KBM-7 (cell line): ENCODE results near the gene NPM1.
"Not testable (repeated sequence)": the region's sequence is repeated elsewhere in the genome, so short reads cannot be mapped to it uniquely, and the experiment has no call there.

Experiments used
- DNase-seq: peaks from one replicate; pipeline ENCODE4 v3.0.0-alpha.2; 2015
- in situ Hi-C: fragments of 300-500 bp; cut with MboI; formaldehyde crosslinking; loops from 2 replicates; pipeline ENCODE4 v1.14.3; 2020; ENCODE audit warnings: low sequenced_read_pairs, low pct_unique_long_range_greater_than_20kb, mixed read lengths

NPM1 gene, protein sequence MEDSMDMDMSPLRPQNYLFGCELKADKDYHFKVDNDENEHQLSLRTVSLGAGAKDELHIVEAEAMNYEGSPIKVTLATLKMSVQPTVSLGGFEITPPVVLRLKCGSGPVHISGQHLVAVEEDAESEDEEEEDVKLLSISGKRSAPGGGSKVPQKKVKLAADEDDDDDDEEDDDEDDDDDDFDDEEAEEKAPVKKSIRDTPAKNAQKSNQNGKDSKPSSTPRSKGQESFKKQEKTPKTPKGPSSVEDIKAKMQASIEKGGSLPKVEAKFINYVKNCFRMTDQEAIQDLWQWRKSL

DNA sequence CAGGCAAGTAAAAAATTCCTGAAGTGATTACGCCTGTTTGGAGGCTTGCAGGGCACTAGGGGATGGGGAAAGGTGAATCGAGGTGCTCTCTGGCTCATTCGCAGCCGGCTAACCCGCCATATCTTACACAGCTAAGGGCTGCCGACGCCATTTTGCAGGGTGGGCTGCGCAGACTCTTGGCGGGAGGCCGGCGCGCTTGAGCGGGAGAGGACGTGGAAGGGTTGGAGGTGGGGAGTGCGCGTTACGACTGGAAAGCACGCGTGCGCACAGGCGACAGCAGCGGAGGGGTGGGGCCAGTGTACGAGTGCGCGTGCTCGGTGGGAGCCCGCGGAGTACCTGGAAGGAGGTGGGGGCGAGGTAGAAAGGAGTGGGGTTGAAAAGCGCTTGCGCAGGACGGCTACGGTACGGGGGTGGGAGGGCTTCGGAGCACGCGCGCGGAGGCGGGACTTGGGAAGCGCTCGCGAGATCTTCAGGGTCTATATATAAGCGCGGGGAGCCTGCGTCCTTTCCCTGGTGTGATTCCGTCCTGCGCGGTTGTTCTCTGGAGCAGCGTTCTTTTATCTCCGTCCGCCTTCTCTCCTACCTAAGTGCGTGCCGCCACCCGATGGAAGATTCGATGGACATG lies at the start of gene NPM1:
Gene NPM1, plus strand, starts transcription at position 505 of the 625 bp plus-strand sequence. Its CDS starts 100 bp downstream, at position 605.
- in situ Hi-C loops = no loop called here

DNA sequence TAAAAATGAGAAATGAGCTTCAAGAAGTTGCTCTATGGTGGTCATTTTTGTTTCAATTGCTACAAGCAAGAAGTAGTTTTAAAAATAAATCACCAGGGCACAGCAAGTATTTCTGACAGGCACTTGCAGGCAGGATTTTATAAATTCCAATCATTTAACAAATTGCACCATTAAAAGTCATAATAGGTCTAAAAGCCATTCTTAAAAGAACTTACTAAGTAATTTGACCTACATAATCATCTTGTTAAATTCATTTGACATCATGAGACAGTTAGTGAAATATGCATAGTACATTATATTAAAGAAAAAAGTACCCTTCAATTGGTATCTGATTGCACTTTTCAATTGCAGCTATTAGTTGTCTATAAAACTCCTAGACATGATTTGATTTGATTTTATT lies 47.6 kb upstream of the NPM1 start:
- in situ Hi-C loops = no loop called here
- DNase-seq = no peak

More for the DNA sequence above, at the start of gene NPM1:
- DNase-seq = peak; percentile 98

DNA sequence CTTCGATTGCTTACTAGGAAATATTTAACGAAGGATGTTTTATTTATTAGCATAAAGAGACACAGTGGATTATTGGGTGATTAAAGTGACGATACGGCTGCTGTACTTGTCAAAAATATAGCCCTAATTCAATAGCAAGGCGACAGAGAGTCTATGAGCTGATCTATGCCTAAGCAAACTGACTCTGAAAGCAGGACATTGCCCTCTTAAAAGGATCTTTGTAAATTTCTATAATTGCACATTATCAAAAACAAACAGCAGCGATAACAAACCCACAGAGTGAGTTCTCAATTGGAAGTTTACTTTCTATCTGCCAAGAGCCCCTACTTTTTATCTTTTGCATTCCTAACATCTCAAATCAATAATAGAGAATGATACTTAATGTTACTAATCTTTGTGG lies 47.2 kb upstream of the NPM1 start:
- DNase-seq = no peak
- in situ Hi-C loops = no loop called here

DNA sequence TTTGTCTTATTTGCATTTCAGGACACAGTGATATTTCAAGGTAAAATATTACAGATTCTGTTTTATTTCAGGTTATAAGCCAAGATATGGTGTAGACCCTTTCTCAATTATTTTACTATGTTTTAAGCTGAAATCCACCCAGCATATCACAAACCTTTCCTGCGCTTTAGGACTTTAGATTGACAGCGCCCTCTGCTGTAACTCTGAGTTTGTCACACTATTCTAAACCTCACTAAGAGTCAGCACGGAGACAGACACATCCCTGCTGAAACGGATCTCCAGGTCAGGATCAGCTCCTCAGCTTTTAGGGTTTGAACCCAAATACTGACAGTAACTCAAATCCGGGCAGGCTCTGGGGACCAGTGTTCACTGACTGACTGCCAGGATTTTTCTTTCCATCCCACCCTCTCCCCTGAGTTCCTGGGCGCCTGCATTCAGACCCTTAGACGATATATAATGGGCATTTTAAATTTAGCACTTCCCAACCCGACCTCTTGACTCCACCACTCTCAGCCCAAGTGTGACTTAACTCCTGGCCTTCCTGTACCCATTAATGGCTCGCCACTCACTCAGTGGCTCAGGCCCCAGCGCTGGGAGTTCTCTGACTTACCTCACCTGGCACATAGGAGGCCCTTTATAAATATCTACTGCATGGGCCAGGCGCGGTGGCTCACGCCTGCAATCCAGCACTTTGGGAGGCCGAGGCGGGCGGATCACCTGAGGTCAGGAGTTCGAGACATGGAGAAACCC lies 45.1 kb upstream of the NPM1 start:
- in situ Hi-C loops = no loop called here
- peak; percentile 74 for DNase-seq

DNA sequence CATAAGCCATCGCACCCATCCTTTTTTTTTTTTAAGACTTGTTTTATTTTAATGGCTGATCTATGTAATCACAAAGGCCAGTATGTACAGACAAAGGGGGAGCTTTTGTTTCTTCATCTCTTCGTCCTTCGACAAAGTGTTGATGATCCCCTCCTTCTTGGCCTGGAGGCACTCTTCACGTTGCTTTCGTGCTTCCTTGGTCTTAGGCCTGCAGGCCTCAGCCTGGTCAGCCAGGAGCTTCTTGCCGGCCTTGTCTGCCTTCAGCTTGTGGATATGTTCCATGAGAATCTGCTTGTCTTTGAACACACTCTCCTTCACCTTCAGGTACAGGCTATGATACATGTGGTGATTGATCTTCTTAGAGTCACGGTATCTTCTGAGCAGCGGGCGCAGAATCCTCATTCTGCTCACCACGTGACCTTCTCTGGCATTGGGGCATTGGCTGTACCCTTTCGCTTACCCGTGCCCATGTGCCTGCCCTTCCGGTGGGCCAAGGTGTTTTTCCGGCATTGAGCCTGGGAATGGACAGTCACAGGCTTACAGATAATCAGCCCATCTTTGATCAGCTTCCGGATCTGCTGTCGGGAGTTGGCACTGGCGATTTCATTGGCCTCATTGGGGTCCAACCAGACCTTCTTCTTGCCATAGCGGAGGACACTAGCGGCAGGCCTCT lies 42.6 kb upstream of the NPM1 start:
- in situ Hi-C loops = no loop called here
- no peak for DNase-seq

DNA sequence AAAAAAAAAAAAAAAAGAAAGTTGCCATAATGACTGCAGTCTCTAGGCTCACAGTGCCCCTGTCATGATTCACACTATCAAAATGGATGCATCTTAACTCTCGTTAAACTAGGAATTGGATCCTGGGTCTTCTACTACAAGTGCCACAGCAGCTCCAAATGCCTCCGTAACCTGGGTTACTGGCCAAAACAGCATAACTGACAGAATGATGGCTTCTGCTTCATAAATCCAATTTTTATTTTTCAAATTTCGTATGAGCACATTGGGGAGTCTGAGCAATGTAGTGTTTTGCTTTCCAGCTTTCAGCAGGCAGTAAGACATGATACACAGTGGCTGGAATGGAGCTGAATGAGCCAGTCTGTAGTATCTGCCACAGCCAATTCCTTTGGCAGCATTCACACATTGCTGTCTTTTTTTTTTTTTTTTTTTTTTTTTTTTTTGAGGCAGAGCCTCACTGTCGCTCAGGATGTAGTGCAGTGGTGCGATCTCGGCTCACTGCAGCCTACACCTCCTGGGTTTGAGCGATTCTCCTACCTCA lies 36.0 kb upstream of the NPM1 start:
- no peak for DNase-seq
- in situ Hi-C loops = no loop called here

DNA sequence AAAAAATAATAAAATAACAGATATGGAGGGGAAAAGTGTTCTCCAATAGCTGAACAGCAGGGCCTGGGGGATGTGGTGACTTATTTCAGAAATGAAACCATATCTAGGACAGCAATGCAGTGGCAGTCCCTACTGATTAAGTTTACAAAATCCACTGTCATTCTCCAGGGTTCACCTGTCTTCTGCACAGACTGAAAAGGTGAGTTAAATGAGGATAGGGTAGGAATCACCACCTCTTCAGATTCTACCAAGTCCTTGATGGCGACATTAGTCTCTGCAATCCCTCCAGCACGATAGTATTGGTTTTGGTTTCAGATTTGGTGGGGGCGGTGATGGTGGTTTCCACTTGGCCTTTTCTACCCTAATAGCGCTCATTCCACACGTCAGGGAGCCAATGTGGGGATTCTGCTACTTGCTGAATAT lies 32.3 kb upstream of the NPM1 start:
- DNase-seq = no peak
- in situ Hi-C loops = no loop called here

DNA sequence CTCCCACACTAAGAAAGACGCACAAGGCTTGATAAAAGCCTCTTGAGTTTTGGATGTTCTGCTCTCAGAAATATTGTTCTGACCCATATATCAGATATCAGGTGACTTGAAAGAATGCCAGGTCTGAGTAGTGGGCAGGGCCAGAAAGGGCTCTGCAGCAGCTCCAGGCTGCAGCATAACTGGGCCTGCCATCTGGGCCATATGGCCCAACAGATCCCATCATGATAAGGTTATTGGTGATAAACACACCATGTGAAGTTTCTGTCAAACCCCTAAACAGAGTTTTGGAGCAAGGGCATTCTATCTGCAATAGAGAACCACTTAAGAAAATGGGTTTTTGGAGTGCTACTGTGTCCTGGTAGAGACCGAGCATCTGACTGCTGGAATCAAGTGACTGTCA lies 29.8 kb upstream of the NPM1 start:
- in situ Hi-C loops = no loop called here
- DNase-seq = no peak

DNA sequence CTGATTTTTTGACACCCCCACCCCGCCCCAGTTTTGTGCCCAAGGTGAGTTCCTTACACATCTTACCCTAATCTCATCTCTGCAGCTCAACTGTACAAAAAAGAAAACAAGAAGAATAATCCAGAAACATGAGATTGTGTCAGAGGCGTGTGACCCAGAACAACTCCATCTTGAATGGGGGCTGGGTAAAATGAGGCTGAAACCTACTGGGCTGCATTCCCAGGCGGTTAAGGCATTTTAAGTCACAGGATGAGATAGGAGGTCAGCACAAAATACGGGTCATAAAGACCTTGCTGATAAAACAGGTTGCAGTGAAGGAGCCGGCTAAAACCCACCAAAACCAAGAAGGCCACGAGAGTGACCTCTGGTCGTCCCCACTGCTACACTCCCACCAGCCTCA lies 26.5 kb upstream of the NPM1 start:
- in situ Hi-C loops, DNase-seq: not testable (repeated sequence)

DNA sequence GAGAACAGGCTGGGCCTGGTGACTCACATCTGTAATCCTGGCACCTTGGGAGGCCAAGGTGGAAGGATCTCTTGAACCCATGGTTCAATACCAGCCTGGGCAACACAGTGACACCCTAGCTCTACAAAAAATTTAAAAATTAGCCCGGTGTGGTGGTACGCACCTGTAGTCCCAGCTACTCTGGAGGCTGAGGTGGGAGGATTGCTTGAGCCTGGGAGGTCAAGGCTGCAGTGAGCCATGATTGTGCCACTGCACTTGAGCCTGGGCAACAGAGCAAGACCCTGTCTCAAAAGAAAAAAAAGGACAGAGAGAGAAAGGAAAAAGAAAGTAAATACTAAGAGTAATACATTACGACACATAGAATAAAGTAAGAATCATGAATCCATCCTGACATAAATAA lies 24.4 kb upstream of the NPM1 start:
- DNase-seq, in situ Hi-C loops: not testable (repeated sequence)

DNA sequence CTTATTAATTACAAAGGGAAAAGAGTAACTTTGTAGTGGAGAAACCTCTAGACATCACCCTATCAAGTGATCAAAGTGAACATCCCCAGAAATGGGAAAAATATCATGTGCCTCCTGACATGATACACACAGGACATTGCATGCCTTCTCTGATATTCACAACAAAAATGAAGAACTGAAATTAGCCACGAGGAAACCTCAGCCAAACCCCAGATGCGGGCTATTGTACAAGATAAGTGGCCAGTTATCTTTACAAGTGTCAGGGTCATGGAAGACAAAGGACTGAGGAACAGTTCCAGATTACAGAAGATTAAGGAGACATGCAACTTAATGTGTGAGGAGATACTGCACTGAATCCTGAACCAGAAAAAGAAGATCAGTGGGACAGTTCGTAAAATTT lies 23.8 kb upstream of the NPM1 start:
- DNase-seq = peak; percentile 30
- in situ Hi-C loops = no loop called here

DNA sequence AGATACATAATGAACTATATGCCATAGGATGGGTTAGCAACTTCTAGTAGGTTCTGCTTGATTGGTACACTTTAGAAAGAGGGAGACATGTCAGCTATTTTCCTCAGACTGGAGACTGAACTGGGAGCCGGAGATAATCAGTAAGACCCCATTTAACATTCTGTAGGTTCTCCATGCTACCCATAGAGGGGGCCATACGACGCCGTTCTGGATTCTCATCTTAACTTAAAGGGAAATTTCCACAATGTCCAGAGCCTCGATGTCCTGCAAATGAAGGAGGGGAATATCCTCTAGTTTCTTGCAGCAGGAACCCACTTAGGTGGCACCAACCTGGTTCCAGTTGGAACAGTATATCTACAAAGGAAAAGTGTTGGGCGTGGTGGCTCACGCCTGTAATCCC lies 22.3 kb upstream of the NPM1 start:
- in situ Hi-C loops = no loop called here
- DNase-seq = peak; percentile 16

DNA sequence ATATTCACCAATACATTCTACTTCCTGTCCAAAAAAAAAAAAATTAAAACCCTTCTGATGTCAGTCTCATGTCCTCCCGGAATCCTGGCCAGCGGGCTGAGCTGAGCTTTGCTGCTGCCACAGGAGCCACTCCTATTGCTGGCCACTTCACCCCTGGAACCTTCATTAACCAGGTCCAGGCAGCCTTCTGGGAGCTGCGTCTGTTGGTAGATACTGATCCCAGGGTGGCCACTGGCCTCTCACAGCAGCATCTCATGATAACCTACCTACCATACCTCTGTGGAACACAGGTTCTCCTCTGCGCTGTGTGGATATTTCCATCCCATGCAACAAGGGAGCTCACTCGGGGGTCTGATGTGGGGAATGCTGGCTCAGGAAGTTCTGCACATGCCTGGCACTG lies 21.0 kb upstream of the NPM1 start:
- in situ Hi-C loops = no loop called here
- DNase-seq = no peak

DNA sequence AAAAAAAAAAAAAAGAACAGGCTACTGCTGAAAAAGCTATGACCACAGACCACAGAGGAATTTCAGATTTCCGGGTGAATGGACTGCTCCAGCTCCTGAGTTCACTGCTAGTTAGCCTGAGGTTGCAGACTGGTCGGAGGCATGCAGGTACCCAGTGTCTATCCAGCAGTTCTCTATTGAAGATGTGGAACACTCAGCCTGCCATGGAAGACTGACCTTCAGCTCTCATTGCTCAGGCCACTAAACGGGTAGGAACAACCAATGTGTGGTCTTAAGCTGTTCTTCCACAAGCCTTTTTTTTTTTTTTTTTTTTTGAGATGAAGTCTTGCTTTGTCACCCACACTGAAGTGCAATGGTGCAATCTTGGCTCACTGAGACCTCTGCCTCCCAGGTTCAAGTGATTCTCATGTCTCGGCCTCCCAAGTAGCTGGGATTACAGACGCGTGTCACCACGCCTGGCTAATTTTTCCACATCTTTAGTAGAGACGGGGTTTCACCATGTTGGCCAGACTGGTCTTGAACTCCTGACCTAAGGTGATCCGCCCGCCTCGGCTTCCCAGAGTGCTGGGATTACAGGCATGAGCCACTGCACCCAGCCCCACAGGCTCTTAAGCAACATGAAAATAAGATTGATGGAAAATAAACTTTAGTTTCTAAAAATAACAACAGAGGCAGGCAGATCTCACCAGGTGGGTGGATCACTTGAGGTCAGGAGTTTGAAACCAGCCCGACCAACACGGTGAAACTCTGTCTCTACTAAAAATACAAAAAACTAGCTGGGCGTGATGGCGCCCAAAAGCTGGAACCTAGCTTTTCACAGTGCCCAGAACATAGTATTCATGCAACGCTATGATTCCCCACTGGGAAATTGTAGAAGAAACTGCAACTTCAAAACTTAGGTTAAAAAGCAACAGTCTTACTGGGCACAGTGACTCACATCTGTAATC lies 20.0 kb upstream of the NPM1 start:
- peak; percentile 79 for DNase-seq
- in situ Hi-C loops = no loop called here

DNA sequence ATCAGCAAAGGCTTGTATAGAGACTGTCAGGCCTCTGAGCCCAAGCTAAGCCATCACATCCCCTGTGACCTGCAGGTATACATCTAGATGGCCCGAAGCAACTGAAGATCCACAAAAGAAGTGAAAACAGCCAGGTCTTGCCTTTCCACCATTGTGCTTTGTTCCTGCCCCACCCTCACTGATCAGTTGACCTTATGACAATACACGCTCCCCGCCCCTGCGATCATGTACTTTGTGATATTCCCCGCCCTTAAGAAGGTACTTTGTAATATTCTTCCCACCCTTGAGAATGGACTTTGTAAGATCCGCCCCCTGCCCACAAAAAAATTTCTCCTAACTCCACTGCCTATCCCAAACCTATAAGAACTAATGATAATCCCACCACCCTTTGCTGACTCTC lies 18.6 kb upstream of the NPM1 start:
- in situ Hi-C loops = no loop called here
- DNase-seq = no peak

DNA sequence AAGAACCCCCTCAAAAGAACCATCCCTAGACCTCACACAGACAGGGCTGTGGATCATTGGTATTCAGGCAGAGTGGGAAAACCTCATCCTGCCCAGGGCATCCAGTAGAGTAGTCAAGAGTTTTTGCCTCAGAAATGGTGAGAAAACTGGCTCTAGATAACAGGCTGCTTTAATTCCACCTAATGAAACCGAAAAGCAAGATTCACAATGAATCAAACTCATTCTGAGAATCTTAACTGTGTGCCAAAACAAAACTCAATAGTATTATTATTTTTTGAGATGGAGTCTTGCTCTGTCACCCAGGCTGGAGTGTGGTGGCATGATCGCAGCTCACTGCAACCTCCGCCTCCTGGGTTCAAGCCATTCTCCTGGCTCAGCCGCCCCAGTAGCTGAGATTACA lies 17.8 kb upstream of the NPM1 start:
- in situ Hi-C loops = no loop called here
- no peak for DNase-seq

DNA sequence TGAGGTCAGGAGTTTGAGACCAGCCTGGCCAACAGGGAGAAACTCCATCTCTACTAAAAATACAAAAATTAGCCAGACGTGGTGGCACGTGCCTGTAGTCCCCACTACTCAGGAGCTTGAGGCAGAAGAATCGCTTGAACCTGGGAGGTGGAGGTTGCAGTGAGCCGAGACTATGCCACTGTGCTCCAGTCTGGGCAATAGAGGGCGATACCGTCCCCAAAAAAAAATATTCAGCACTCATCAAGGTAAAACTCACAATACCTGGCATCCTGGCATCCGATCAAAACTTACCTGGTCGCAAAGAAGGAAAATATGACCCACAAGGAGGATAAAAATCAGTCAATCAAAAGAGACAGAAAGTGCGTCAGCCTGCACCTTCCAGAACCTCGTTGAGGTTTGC lies 16.8 kb upstream of the NPM1 start:
- DNase-seq, in situ Hi-C loops: not testable (repeated sequence)

DNA sequence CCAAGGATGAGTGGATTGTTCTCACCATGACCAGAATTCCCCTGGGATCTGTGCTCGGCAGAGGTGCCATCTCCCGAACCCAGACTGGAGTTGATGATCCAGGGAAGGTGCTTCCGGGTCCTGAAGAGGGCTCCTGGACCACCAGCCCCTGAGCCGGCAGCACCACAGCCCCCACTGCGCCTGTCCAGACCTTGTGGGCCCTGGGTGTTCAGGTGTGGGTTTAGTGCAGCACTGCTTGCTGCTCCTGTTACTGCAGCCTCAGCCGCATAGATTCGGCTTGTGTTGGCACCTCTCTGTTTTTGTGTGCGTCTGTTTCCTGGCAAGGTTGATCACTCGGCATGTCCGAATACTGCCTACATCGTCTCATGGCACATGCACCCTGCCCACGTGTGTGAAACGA lies 16.3 kb upstream of the NPM1 start:
- in situ Hi-C loops = no loop called here
- no peak for DNase-seq

DNA sequence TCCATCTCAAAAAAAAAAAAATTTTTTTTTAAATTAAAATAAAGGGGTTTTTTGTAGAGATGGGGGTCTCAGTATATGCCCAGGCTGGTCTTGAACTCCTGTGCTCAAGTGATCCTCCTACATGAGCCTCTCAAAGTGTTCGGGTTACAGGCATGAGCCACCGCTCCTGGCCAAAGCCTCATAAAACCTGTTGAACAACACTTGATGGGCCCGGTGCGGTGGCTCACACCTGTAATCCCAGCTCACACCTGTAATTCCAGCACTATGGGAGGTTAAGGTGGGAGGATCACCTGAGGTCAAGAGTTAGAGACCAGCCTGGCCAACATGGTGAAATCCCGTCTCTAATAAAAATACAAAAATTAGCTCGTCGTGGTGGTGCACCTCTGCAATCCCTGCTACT lies 7.7 kb upstream of the NPM1 start:
- in situ Hi-C loops = no loop called here
- DNase-seq = no peak
